WTC11 (cell line): Measurements from ENCODE around the gene DBNL. TPM values are rescaled to one million over a fixed set of nuclear protein-coding genes. Genes with fewer than 3 reads are reported as not detected.

Experiments
- ATF6 ChIP-seq: sonication (generic); formaldehyde crosslinking; IDR thresholded peaks from 2 replicates; pipeline ENCODE4 v1.8.1; 2023; ENCODE audit warnings: mild to moderate bottlenecking, missing genetic modification reagents
- CBFB ChIP-seq: sonication (generic); formaldehyde crosslinking; IDR thresholded peaks from 2 replicates; pipeline ENCODE4 v1.8.1; 2022; ENCODE audit warnings: mild to moderate bottlenecking, low read depth, missing genetic modification reagents
- CREM ChIP-seq: sonication (generic); formaldehyde crosslinking; IDR thresholded peaks from 2 replicates; pipeline ENCODE4 v1.8.1; 2022; ENCODE audit warnings: mild to moderate bottlenecking, missing genetic modification reagents, moderate library complexity
- EMX1 ChIP-seq: fragments of 250-450 bp; sonication (Bioruptor Pico); IDR thresholded peaks from 2 replicates; pipeline ENCODE4 v1.8.0; 2021; ENCODE audit warnings: mild to moderate bottlenecking
- ERG ChIP-seq: fragments of 250-450 bp; sonication (Bioruptor Pico); IDR thresholded peaks from 2 replicates; pipeline ENCODE4 v1.8.0; 2021; ENCODE audit warnings: mild to moderate bottlenecking
- ESRRA ChIP-seq: sonication (generic); formaldehyde crosslinking; IDR thresholded peaks from 2 replicates; pipeline ENCODE4 v1.8.1; 2022; ENCODE audit warnings: mild to moderate bottlenecking, missing genetic modification reagents, borderline replicate concordance
- FOXJ3 ChIP-seq: sonication (generic); formaldehyde crosslinking; IDR thresholded peaks from 2 replicates; pipeline ENCODE4 v1.9.0; 2021; ENCODE audit warnings: missing genetic modification reagents, mild to moderate bottlenecking, borderline replicate concordance
- GABPB1 ChIP-seq: sonication (generic); formaldehyde crosslinking; IDR thresholded peaks from 2 replicates; pipeline ENCODE4 v1.8.1; 2023; ENCODE audit warnings: mild to moderate bottlenecking, missing genetic modification reagents
- HMGA2 ChIP-seq: fragments of 250-450 bp; sonication (Bioruptor Pico); IDR thresholded peaks from 2 replicates; pipeline ENCODE4 v1.4.0; 2021; ENCODE audit warnings: mild to moderate bottlenecking, moderate library complexity
- JUN ChIP-seq: sonication (generic); formaldehyde crosslinking; IDR thresholded peaks from 2 replicates; pipeline ENCODE4 v1.8.0; 2023; ENCODE audit warnings: mild to moderate bottlenecking, missing genetic modification reagents
- NR2C2 ChIP-seq: sonication (generic); formaldehyde crosslinking; IDR thresholded peaks from 2 replicates; pipeline ENCODE4 v1.8.0; 2022; ENCODE audit warnings: mild to moderate bottlenecking, missing genetic modification reagents
- PRRX2 ChIP-seq: fragments of 250-450 bp; sonication (Bioruptor Pico); IDR thresholded peaks from 2 replicates; pipeline ENCODE4 v1.8.0; 2021; ENCODE audit warnings: mild to moderate bottlenecking
- RORB ChIP-seq: fragments of 250-450 bp; sonication (Bioruptor Pico); IDR thresholded peaks from 2 replicates; pipeline ENCODE4 v1.9.0; 2021; ENCODE audit warnings: mild to moderate bottlenecking
- SP1 ChIP-seq: sonication (generic); formaldehyde crosslinking; conservative IDR thresholded peaks from 2 replicates; pipeline ENCODE4 v1.8.1; 2022; ENCODE audit warnings: missing genetic modification reagents
- STAT6 ChIP-seq: sonication (generic); formaldehyde crosslinking; conservative IDR thresholded peaks from 2 replicates; pipeline ENCODE4 v1.8.1; 2023; ENCODE audit warnings: mild to moderate bottlenecking, low read depth, missing genetic modification reagents, moderate library complexity
- TEAD1 ChIP-seq: sonication (generic); formaldehyde crosslinking; IDR thresholded peaks from 2 replicates; pipeline ENCODE4 v1.8.0; 2022; ENCODE audit warnings: mild to moderate bottlenecking, missing genetic modification reagents
- USF2 ChIP-seq: sonication (generic); formaldehyde crosslinking; IDR thresholded peaks from 2 replicates; pipeline ENCODE4 v1.8.1; 2023; ENCODE audit warnings: mild to moderate bottlenecking, missing genetic modification reagents, moderate library complexity
- ZNF121 ChIP-seq: sonication (generic); formaldehyde crosslinking; IDR thresholded peaks from 2 replicates; pipeline ENCODE4 v1.8.0; 2023; ENCODE audit warnings: missing genetic modification reagents
- ZNF232 ChIP-seq: sonication (generic); formaldehyde crosslinking; IDR thresholded peaks from 2 replicates; pipeline ENCODE4 v1.8.0; 2022; ENCODE audit warnings: mild to moderate bottlenecking, missing genetic modification reagents
- ZNF396 ChIP-seq: fragments of 250-450 bp; sonication (Bioruptor Pico); IDR thresholded peaks from 2 replicates; pipeline ENCODE4 v1.8.0; 2021; ENCODE audit warnings: mild to moderate bottlenecking, moderate library complexity, borderline replicate concordance
- total RNA-seq: library from RNA; stranded (reverse); gene quantifications from 3 replicates; pipeline ENCODE4 v1.2.3, GENCODE V29; 2021
- TF ChIP-seq, protein P1 (sequence below): sonication (generic); formaldehyde crosslinking; IDR thresholded peaks from 2 replicates; pipeline ENCODE4 v1.8.1; 2022; ENCODE audit warnings: low read depth, missing genetic modification reagents, borderline replicate concordance
- TF ChIP-seq, protein P2 (sequence below): sonication (generic); formaldehyde crosslinking; IDR thresholded peaks from 2 replicates; pipeline ENCODE4 v1.8.0; 2023; ENCODE audit warnings: missing genetic modification reagents, mild to moderate bottlenecking, borderline replicate concordance

The DBNL gene
- total RNA-seq, 1 experiment from 2014 or later, result 36.1 TPM

DNA sequence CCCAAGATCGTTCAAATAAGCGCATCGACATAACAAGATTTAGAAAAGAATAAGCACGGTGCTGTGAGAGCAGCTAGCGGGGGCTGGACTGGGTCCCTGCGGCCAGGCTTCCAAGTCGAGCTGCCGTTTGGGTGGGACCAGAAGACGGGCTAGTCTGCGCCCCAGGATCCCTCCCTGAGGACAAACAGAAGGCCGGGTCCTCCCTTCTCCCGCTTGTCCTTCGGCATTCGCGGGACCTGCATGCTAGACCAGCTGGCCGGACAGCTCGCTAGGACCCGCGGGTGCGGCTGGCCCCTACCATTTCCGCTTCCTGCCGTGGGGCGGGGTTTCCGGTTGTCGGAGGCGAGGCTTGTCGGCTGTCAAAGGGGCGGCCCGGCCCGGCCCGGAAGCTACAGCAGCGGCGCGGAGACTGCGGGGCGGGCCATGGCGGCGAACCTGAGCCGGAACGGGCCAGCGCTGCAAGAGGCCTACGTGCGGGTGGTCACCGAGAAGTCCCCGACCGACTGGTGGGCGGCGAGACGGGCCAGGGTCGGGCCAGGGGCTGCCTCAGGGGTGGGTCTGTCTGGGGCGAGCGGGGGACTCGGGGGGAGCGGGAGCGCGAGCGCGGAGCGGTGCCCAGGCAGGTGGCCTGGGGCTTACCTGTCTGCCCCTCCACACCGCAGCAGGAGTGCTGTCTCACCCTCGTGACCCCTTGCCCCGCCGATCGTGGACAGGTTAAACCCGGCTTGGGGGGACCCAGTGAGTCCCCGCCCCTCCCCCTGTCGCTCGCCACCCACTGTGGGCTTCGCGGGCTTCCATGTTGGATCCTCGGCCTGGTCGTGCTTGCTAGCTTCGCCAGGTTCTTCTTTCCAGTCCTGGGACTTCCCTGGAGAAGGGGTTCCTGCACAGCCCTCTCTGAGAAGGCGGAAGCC lies at the start of gene DBNL (continued):
- TF ChIP-seq ESRRA (CRISPR knock-in tag) (no peak; the same call in 1 of the 2 replicates), EMX1 (CRISPR knock-in tag) (no peak), ZNF396 (CRISPR knock-in tag) (no peak), CREM (CRISPR knock-in tag) (no peak), ZNF121 (CRISPR knock-in tag) (peak; percentile 98), NR2C2 (no peak), CBFB (CRISPR knock-in tag) (no peak), GABPB1 (peak; percentile 83), SP1 (peak; percentile 57), TEAD1 (CRISPR knock-in tag) (no peak), ATF6 (CRISPR knock-in tag) (no peak), FOXJ3 (CRISPR knock-in tag) (no peak), USF2 (no peak; the same call in 1 of the 2 replicates), ZNF232 (no peak), HMGA2 (CRISPR knock-in tag) (no peak), RORB (CRISPR knock-in tag) (no peak), STAT6 (CRISPR knock-in tag) (no peak), JUN (no peak), PRRX2 (CRISPR knock-in tag) (no peak), ERG (no peak)
- TF ChIP-seq, protein P1, sequence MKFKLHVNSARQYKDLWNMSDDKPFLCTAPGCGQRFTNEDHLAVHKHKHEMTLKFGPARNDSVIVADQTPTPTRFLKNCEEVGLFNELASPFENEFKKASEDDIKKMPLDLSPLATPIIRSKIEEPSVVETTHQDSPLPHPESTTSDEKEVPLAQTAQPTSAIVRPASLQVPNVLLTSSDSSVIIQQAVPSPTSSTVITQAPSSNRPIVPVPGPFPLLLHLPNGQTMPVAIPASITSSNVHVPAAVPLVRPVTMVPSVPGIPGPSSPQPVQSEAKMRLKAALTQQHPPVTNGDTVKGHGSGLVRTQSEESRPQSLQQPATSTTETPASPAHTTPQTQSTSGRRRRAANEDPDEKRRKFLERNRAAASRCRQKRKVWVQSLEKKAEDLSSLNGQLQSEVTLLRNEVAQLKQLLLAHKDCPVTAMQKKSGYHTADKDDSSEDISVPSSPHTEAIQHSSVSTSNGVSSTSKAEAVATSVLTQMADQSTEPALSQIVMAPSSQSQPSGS (CRISPR knock-in tag), result no peak
- TF ChIP-seq, protein P2, sequence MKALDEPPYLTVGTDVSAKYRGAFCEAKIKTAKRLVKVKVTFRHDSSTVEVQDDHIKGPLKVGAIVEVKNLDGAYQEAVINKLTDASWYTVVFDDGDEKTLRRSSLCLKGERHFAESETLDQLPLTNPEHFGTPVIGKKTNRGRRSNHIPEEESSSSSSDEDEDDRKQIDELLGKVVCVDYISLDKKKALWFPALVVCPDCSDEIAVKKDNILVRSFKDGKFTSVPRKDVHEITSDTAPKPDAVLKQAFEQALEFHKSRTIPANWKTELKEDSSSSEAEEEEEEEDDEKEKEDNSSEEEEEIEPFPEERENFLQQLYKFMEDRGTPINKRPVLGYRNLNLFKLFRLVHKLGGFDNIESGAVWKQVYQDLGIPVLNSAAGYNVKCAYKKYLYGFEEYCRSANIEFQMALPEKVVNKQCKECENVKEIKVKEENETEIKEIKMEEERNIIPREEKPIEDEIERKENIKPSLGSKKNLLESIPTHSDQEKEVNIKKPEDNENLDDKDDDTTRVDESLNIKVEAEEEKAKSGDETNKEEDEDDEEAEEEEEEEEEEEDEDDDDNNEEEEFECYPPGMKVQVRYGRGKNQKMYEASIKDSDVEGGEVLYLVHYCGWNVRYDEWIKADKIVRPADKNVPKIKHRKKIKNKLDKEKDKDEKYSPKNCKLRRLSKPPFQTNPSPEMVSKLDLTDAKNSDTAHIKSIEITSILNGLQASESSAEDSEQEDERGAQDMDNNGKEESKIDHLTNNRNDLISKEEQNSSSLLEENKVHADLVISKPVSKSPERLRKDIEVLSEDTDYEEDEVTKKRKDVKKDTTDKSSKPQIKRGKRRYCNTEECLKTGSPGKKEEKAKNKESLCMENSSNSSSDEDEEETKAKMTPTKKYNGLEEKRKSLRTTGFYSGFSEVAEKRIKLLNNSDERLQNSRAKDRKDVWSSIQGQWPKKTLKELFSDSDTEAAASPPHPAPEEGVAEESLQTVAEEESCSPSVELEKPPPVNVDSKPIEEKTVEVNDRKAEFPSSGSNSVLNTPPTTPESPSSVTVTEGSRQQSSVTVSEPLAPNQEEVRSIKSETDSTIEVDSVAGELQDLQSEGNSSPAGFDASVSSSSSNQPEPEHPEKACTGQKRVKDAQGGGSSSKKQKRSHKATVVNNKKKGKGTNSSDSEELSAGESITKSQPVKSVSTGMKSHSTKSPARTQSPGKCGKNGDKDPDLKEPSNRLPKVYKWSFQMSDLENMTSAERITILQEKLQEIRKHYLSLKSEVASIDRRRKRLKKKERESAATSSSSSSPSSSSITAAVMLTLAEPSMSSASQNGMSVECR (CRISPR knock-in tag), result peak; percentile 65; the same call in 1 of the 2 replicates
